ENCODE data around the gene CENPM. TPM values are rescaled to one million over a fixed set of nuclear protein-coding genes. Genes with fewer than 3 reads are reported as not detected.
"Not testable (repeated sequence)": the region's sequence is repeated elsewhere in the genome, so short reads cannot be mapped to it uniquely, and the experiment has no call there.

Gene CENPM
- polyA plus RNA-seq, 1 donor from 2014 or later: 2.1 TPM

- Histone ChIP-seq H2AFZ (ENCODE audit: low read depth, low read length) (peak within 1 kb of the TSS; percentile 66), H3K27me3 (ENCODE audit: insufficient read depth, low read depth, low read length) (no peaks in the 10 kb centered on the region), H3K27ac (ENCODE audit: low read length) (peak within 1 kb of the TSS; percentile 97), H3K79me2 (replicated peaks; ENCODE audit: insufficient read depth, low read length) (no peaks in the 10 kb centered on the region), H3K4me2 (ENCODE audit: low read length) (peak within 1 kb of the TSS; percentile 79), H3F3A (ENCODE audit: insufficient read depth, low read length, poor library complexity, severe bottlenecking) (no peaks in the 10 kb centered on the region), H3K36me3 (ENCODE audit: insufficient read depth, low read length) (no peaks in the 10 kb centered on the region), H3K9me3 (ENCODE audit: low read length) (no peaks in the 10 kb centered on the region), H3K9ac (ENCODE audit: low read length) (peak within 1 kb of the TSS; percentile 73), H3K9me2 (ENCODE audit: insufficient read depth, low read length) (no peaks in the 10 kb centered on the region), H3K4me3 (ENCODE audit: low read length) (peak within 1 kb of the TSS; percentile 60), H4K20me1 (ENCODE audit: insufficient read depth) (no peaks in the 10 kb centered on the region)
- TF ChIP-seq SMC3 (conservative IDR thresholded peaks at IDR 0.05; ENCODE audit: poor library complexity) (peak; percentile 80), MXI1 (conservative IDR thresholded peaks at IDR 0.05; ENCODE audit: poor library complexity, severe bottlenecking) (peak; percentile 82), TAF1 (IDR thresholded peaks at IDR 0.05; ENCODE audit: low read depth) (peak; percentile 45), RAD21 (conservative IDR thresholded peaks at IDR 0.05) (peak; percentile 87), EP300 (conservative IDR thresholded peaks at IDR 0.05; ENCODE audit: poor library complexity, severe bottlenecking) (peak; percentile 81), EZH2 (IDR thresholded peaks at IDR 0.05; ENCODE audit: borderline replicate concordance, insufficient read depth, low read length, poor library complexity, severe bottlenecking) (no peak), CTCF (IDR thresholded peaks at IDR 0.05; ENCODE audit: poor library complexity, severe bottlenecking) (peak; percentile 87), POLR2AphosphoS5 (IDR thresholded peaks at IDR 0.05) (peak; percentile 85), REST (IDR thresholded peaks at IDR 0.05; ENCODE audit: borderline replicate concordance) (peak; percentile 70)
These were observed 5.0 kb upstream of the CENPM start, which contains the start of gene SMIM45 for GRCh38 chr22:41951898-41952474. Gene SMIM45 (plus strand): TSS chr22:41952150.

GRCh38 chr22:41949297-41949965 lies 2.5 kb upstream of the CENPM start:
- Histone ChIP-seq H3K9me3 (ENCODE audit: low read length) (no peaks in the 10 kb centered on the region), H3K9ac (ENCODE audit: low read length) (no peak overlapping the region), H2AFZ (ENCODE audit: low read depth, low read length) (no peak overlapping the region), H3K36me3 (ENCODE audit: insufficient read depth, low read length) (no peaks in the 10 kb centered on the region), H3K27me3 (ENCODE audit: insufficient read depth, low read depth, low read length) (no peaks in the 10 kb centered on the region), H3K79me2 (replicated peaks; ENCODE audit: insufficient read depth, low read length) (no peaks in the 10 kb centered on the region), H3K9me2 (ENCODE audit: insufficient read depth, low read length) (no peaks in the 10 kb centered on the region), H4K20me1 (ENCODE audit: insufficient read depth) (no peaks in the 10 kb centered on the region), H3K4me2 (ENCODE audit: low read length) (no peak overlapping the region), H3K27ac (ENCODE audit: low read length) (no peak overlapping the region), H3F3A (ENCODE audit: insufficient read depth, low read length, poor library complexity, severe bottlenecking) (no peaks in the 10 kb centered on the region), H3K4me3 (ENCODE audit: low read length) (no peak overlapping the region)
- no peak for TF ChIP-seq CTCF (IDR thresholded peaks at IDR 0.05; ENCODE audit: poor library complexity, severe bottlenecking)
- no peak for TF ChIP-seq EP300 (conservative IDR thresholded peaks at IDR 0.05; ENCODE audit: poor library complexity, severe bottlenecking)
- no peak for TF ChIP-seq TAF1 (IDR thresholded peaks at IDR 0.05; ENCODE audit: low read depth)
- TF ChIP-seq MXI1 (conservative IDR thresholded peaks at IDR 0.05; ENCODE audit: poor library complexity, severe bottlenecking): no peak
- TF ChIP-seq EZH2 (IDR thresholded peaks at IDR 0.05; ENCODE audit: borderline replicate concordance, insufficient read depth, low read length, poor library complexity, severe bottlenecking): no peak
- TF ChIP-seq REST (IDR thresholded peaks at IDR 0.05; ENCODE audit: borderline replicate concordance): no peak
- no peak for TF ChIP-seq RAD21 (conservative IDR thresholded peaks at IDR 0.05)
- no peak for TF ChIP-seq SMC3 (conservative IDR thresholded peaks at IDR 0.05; ENCODE audit: poor library complexity)
- no peak for TF ChIP-seq POLR2AphosphoS5 (IDR thresholded peaks at IDR 0.05)

GRCh38 chr22:41948928-41949296 lies 2.0 kb upstream of the CENPM start:
- not testable (repeated sequence) for H3K27me3 ChIP-seq (ENCODE audit: insufficient read depth, low read depth, low read length); H3K36me3 ChIP-seq (ENCODE audit: insufficient read depth, low read length); H3K27ac ChIP-seq (ENCODE audit: low read length); H3F3A ChIP-seq (ENCODE audit: insufficient read depth, low read length, poor library complexity, severe bottlenecking); H2AFZ ChIP-seq (ENCODE audit: low read depth, low read length); H3K9me3 ChIP-seq (ENCODE audit: low read length); H3K4me3 ChIP-seq (ENCODE audit: low read length); H4K20me1 ChIP-seq (ENCODE audit: insufficient read depth); H3K79me2 ChIP-seq (replicated peaks; ENCODE audit: insufficient read depth, low read length); H3K9me2 ChIP-seq (ENCODE audit: insufficient read depth, low read length); H3K9ac ChIP-seq (ENCODE audit: low read length); H3K4me2 ChIP-seq (ENCODE audit: low read length)

All from neural cell (in vitro differentiated cells).